Right lobe of liver (tissue), 4 donors: Measurements from ENCODE around the gene CD4.

Source experiments
- CTCF ChIP-seq, 4 donors: fragments of 200-600 bp in 3 of 4; fragments of 450-650 bp in 1 of 4; IDR thresholded peaks; one replicate each; pipeline versions ENCODE4 v1.5.1 to v1.8.0; 2016 to 2022; ENCODE audit warnings: antibody characterized with exemption in 4 of 4, mild to moderate bottlenecking in 2 of 4
- POLR2A ChIP-seq: fragments of 450-650 bp; IDR thresholded peaks from one replicate; pipeline ENCODE4 v1.6.1; 2017; ENCODE audit warnings: antibody characterized with exemption, mild to moderate bottlenecking
- donor health status: DM: no; HTN: no; CAD: no.
- donor health status: DM: no; HTN: no; CAD: no.
- donor health status: DM: no; HTN: yes; CAD: no.

- TF ChIP-seq CTCF (IDR thresholded peaks at IDR 0.05) (no peak), POLR2A (no peak)
These were observed 18.7 kb upstream of the CD4 start for GRCh38 chr12:6770600-6770999.
